CD4-positive, alpha-beta T cell treated with Interleukin-4 for 4 hours (primary cell): ENCODE data around the gene TSPAN1.

Experiments
- DNase-seq: peaks from one replicate; pipeline ENCODE4 v3.0.0-alpha.2; 2020

TSPAN1 gene, protein sequence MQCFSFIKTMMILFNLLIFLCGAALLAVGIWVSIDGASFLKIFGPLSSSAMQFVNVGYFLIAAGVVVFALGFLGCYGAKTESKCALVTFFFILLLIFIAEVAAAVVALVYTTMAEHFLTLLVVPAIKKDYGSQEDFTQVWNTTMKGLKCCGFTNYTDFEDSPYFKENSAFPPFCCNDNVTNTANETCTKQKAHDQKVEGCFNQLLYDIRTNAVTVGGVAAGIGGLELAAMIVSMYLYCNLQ

DNA sequence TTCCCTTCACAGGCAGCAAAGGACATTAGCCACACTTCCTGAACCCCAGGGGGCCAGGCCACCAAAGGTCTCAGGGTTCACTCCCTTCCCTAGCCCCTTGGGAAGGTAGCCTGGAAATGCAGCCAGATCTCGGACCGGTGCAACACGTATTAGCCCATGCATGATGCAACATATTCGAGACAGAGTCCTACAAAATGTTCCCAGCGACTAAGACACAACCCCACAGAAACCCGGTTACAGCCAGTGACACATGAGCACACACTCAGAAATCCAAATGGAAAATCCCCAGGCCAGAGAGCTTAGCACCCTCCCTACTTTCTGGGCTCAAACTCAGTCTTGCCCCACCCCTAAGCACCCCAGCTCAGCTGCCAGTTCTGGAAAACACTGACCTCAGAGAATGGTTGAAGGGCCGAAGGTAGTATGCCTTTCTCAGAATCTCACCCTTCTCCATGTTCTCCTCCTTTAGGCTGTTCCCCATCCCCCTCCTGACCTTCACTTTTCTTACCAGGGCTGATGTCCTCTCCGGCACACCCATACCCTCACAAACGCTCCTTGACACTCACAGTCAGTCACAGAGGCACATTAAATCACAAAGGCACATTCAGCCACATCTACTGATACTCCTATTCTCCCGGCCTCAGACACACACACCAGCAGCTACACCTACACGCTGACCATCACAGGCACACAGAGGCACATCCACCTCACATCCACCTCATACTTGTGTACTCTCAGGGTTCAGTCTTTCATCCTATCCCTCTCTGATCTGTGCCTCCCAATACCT lies at the start of gene TSPAN1:
Gene TSPAN1 (plus strand): TSS at position 640 of the 784 bp plus-strand sequence. CDS start 6,021 bp downstream, outside the sequence.
- DNase-seq = no peak

DNA sequence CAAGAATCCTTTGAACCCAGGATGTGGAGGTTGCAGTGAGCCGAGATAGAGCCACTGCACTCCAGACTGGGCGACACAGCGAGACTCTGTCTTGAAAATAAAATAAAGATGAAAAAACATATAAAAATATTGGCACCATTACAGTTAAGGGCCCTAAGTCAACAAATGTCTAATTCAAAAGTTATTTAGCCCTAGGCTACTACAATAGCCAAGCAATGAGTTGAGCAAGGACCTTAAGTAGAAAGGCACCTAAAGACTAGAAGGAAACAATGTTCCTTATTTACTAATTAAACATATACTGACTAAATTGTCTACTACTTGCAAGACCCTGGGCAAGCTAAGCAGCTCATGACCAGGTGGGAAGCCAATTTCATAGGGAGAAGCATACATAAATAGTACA lies 46.5 kb upstream of the TSPAN1 start:
- no peak for DNase-seq

DNA sequence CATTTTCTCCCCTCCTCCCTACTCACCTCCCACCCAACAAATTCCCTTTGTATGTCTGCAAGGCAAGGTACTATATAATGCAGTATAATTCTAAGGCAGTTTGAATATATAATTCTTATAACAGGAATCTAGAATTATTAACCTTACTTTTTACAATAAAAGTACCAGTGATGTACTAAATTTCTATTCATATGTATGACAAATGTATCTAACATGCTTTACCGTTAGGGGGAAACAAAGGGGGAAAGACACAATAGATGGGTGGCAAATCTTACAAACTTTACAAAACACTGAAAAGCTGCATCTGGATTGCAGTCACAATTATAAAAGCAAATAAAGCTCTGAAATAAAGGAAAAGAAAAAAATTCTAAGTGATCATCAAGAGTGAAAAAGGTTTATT lies 44.8 kb upstream of the TSPAN1 start:
- no peak for DNase-seq

DNA sequence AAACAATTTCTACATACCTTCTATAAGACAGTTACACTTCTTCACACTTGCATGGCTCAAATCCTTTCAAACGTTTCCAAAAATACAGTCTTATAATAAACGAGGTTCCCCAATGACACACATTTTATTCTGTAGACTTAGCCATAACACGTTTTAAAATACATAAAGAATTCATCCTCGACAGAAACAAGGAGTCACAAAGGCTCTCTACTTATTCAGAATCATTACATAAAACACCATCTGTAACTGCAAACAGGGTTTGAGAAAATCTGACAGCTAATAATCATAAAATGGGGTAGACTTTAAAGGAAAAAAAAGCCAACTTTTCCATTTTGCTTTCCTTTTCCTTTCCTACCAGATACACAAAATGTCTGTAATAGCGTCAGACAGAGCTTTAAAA lies 44.3 kb upstream of the TSPAN1 start:
- no peak for DNase-seq

DNA sequence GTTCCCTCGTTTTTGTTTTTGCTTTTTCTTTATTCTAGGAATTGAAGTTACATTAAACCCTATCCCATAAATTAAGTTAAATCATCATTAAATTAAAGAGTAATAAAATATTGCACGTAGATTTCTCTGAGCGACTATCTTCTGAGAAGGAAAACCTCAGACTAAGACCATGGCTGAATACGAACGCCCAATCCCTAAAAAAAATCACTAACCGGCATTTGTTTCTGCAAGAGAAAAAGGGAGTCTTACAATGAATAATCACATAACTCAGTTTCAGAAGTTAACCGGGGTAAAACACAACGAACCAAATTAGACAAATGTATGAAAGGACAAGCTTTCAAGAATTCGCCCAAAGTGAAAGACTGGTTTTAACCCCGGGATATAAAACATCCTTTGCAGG lies 43.8 kb upstream of the TSPAN1 start:
- no peak for DNase-seq

DNA sequence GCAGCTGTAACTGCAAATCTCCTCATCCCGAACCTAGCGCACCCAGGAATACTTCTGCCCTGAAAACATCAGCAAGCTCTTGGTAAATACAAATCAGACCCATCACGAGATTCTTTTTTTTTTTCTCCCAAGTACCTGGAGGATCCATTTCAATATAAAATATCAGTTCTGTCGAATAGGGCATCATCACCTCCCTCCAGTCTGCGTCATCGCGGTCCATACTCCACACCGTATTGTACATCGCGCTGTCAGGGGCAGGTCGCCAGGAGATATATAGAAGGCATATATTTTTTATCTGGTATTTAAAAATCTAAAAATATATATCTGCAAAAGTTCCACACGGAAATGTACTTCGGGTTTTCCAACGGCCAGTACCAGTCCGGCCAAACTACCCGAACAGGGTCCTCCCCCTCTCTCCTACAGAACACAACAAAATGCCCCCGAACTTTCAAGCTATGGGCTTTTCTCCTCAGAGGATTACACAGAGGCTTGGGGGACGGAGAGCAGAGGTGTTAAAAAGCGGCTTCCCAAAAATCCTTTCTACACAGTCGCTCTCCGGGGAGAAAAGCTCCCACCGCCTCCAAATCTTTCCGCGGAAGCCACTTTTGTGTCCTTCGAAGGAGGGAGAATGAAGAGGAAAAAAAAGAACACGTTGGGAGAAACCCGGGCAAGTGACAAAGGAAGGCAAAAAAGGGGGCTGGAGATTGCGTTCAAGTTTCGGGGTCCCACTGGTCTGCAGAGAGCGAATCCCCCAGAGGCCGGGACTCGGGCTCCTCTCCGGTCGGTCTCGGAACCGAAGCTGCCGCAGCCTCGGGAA lies 43.0 kb upstream of the TSPAN1 start:
- DNase-seq = peak; percentile 13

DNA sequence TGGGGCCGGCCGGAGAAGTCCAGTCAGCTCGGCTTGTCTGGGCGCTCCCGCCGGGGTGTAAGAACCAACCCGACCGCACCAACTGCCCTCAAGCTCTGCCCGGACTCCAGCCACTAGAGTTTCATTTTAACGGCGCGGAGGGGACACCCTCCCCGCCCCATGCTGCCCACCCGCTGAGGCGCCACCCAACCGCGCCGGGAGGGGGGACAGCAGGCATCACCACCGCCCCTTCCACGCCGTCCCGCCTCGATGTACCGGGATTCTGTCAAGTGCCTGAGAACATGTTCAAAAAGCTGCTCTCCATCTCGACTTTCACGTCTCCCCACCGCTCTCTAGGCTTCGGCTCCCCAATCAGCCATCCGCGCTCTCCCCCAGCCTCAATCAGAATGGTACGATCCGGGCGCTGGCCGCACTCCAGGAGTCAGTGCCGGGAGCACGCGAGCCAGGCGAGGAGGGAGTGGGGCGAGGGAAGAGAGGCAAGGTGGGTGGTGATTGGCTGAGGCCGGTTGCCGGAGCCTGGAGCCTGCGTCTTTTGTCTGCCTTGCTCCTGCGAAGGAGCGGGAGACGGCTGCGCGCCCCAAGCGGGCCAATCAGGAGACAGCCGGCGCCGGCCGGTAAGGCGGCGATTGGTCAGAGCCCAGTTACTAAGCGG lies 42.2 kb upstream of the TSPAN1 start, which contains the start of gene PIK3R3:
Gene PIK3R3 (minus strand): TSS at position 101 of the 652 bp plus-strand sequence. CDS start 677 bp downstream, outside the sequence.
- DNase-seq = peak; percentile 95

DNA sequence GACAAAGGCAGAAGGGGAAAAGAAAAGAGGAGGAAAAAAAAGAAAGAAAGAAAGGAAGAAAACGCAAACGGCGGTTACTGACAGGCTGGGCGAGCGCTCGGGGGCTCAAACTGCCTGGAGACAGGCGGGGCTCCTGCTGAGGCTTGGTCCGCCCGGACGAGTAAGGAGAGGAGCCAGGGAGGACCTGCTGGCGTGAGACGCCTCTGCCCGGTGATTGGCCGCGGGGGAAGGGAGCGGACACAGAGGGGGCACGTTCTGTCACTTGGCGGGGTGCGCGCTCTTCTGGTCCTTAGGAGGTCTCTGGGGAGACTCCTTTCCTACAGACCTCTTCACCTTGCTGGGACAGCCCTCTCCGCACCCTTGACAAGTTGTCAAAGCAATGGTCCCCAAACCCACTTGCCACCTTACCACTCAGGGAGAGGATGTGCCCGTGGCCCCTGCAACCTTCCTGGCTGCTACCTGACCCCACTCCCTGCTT lies 41.7 kb upstream of the TSPAN1 start:
- no peak for DNase-seq

DNA sequence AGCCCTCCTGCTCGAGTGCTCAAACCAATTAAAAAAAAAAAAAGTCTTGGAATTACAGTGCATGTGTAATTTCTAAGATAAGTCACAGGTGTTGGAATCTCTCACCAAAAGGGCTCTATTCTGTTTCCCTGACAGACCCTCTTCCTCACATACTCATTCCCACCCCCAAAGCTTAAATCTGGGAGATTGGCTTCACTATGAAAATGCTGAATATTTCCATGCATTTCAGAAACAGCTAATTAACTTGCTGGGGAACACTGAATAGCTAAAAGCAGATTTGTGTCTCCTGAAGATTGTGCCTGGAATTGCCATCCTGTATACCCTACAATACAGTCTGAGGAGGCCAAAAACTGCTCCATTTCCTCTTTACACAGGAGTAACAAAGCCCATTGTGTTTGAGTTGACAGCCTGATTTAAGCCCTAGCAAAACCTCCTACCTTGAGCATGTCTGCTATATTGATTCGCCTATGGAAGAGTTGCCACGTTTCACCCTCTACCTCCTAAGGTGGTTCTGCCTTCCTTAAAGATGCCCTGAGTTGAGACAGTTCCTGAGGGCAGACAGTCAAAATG lies 41.0 kb upstream of the TSPAN1 start:
- no peak for DNase-seq

DNA sequence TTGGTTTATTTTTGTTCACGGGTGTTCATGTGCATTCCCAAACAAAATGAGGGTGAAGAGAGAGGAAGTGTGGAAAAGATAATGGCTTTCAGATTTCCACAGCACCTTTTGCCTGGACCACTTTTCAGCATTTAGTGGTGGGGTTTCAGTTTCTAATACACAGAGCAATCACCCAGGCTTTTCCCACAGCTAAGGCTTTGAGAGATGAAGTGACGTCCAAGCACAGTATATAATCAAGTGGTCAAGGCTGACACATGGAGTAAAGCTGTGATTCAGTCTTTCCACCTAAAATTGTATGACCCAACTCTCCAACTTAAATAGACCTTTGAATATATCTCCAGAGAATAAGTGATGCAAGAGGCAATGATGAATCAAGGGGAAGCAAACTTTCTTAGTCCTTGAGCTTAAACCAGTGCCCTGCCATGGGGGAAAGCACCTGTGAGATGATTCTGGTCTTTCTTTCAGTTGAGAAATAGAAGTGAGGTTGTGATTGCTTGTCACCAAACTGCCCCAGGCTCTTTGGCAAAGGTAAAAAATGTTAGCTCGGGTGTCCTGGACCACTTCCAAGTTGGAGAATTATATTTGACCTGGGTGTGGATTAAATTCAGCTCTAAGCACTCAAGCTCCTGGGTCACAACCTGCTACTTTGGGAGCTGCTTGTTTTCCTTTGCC lies 40.1 kb upstream of the TSPAN1 start:
- no peak for DNase-seq

DNA sequence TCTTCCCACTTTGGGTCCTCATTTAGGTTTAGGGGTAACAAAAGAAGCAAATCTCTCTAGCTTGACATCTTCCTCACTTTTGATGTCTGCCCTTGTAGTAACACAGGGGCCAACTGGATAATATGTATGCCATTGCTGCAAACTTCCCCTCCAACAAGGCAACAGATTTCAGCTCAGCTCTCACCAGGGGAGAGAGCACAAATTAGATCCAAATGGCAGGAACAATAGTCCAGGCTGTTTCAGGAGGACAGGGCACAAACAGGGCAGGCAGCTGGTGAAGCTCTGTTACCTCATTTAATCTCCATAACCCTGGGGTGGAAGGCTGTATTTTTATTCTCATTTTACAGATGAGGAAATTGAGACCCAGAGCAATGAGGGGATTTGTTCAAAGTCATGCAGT lies 38.2 kb upstream of the TSPAN1 start:
- DNase-seq = no peak

DNA sequence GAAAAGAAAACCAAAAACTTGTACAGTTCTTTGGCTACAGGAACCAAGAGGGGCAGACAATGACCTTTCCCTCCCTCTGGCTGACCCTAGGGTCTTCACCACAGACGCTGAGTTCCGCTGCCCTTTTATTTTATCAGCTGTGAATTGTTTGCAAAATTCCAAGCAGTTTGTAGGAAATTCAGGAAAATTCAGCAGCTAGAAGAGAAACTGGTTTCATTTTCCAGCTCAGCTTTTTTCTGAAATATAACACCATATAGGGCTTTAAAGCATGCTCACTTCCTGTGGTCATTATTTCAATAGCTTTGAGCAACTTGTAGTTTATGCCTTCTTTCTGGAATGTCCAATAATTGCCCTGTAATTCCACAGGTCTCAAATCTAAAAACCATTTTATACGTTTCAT lies 37.0 kb upstream of the TSPAN1 start:
- no peak for DNase-seq

DNA sequence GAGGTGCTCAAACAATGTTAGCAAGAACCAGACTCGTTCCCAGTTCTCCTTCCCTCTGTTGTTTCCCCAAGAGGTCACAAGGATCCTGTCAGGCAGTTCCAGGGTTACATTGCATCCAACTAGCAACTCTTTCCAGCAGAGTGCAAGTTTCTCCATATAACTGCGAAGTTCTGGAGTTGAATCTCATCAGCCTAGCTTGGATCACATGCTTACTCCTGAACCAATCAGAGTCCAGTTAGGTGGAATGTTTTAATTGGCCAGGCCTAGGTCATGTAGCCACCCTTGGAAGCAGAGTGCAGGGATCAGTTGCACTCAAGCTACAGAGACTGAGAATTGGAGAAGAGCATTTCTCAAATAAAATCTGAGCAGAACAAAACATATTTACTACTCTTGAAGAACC lies 26.6 kb upstream of the TSPAN1 start:
- DNase-seq = no peak

DNA sequence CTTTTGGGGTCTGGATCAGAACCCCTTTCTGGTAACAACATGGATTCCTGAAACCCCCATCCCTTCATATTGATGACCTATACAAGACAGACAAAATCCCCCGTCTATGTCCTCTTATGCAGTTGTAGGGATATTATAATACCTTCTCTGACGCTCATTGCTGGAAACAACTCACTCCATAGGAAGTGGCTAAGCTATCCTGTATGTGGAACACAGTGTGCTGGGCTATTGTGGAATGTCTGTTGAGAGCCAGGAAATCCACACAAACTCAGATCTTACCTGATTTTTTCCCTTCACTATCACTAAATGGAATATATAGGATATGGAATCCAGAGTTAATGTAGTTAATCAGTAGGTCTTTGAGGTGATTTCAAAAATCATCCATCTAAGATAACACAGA lies 24.8 kb upstream of the TSPAN1 start:
- no peak for DNase-seq

DNA sequence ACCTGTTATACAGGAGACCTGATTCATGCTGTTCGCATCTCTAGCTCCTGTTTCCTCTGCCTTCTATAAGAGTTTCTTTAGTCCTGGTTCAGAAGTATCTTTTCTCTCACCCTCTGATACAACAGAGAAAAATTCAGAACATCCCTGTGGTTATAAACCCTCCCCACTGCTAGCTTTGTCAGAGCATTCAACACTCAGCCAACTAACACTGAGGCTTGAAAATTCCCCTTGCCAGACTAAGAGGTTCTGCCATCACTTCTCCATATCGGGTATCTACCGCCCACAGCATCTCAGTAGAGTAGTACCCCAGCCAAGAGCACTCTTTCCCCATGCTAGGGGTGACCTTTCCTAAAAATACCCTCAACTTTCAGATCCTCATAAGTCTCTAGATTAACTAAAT lies 22.9 kb upstream of the TSPAN1 start:
- no peak for DNase-seq

DNA sequence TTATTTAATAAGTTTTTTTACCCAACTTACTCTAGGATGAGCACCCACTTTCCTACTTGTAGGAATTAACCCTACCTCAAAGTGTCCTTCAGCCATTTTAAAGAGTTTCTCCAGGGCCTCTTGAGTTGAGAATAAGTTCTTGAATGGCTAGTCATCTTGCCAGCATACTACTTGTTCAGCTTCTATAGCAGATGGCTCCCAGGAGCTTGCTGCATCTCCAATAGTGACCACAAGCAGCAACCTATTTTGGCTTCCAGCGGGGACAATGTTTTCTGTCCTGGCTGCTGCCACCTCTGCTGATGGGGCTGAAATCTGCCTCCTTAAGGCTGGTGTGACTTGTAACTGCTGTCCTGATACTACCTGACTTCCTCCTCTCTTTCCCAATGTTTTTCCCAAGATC lies 21.7 kb upstream of the TSPAN1 start:
- DNase-seq = no peak

DNA sequence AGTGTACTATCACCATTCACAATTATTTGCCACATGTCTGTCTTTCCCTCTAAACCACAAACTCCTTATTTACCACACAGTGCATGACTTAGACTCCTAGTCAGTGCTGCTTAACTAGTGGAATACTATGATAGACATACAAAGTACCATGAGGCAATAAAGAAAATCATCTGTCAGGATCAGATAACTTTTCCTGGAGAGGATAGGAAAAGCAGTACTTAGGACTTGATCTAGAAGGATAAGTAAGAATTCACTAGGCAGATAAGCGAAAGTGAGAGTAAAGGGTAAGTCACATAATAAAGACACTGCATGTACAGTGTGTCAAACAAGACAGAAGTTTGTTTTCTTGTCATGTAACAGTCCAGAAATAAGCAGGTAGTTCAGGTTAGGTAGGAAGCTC lies 21.2 kb upstream of the TSPAN1 start:
- DNase-seq = no peak

DNA sequence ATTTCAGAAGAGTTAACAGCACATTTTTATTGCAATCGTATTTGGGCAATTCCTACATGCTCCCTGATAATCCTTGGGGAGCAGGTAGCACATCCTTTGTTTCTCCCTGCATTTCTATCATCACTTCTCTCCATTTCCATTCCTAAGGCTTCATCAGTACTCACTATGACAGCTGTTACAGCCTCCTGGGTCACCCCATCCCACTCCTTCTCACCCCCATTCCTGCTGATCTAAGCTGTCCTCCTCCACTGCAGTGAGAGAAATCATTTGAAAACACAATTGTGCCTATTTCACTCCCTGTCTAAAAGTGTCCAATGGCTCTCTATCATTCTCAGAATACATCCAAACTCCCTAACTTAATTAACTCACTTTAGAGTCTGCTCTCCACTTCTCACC lies 17.0 kb upstream of the TSPAN1 start:
- DNase-seq = no peak

DNA sequence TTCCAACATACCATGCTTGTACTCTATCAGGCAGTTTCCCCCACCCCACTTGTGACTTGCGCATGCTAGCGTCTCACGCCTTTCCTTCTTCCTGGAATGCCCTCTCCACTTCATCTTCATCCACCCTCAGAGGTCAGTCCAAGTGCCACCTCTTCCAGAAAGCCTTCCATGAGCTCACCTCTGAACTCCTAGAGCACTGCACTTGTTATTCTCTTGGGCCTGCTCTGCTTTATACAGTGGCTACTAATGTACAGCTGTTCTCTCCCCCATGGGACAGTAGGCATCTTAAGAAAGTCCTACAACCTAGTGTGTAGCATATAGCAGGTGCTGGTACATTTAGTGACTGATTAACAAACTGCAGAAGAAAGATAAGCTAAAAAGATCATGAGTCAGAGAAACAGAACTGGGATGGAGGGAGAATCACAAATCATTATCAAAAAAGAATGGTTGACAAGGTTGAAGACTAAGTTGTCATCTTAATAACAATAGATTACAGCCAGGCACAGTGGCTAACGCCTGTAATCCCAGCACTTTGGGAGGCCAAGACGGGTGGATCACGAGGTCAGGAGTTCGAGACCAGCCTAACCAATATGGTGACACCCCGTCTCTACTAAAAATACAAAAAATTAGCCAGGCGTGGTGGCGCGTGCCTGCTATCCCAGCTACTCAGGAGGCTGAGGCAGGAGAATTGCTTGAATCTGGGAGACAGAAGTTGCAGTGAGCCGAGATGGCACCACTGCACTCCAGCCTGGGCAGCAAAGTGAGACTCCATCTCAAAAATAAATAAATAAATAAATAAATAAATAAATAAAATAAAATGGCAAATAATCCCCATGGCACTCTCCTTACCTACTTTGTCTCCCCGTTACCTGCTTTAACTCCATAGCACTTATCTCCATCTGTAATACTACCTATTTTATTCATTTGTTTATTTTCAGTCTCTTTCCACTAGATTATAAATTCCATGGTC lies 16.3 kb upstream of the TSPAN1 start:
- DNase-seq = no peak

DNA sequence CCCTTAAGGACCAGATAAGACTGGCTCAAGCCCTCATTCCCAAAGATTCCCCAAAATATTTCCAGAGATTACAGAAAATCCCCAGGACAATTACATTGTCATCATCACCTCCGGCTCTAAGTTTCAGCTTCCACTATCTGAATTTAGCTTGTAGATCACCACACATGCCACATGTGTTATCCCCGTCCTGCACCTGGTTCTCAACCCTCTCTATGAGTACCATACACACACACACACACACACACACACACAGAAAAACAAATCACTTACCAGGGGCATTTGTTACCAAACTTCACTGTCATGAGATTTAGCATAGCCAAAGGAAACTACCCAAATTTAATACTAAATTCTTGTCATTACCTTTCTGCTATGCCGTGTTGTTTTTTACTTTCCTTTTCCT lies 15.4 kb upstream of the TSPAN1 start:
- DNase-seq = no peak

DNA sequence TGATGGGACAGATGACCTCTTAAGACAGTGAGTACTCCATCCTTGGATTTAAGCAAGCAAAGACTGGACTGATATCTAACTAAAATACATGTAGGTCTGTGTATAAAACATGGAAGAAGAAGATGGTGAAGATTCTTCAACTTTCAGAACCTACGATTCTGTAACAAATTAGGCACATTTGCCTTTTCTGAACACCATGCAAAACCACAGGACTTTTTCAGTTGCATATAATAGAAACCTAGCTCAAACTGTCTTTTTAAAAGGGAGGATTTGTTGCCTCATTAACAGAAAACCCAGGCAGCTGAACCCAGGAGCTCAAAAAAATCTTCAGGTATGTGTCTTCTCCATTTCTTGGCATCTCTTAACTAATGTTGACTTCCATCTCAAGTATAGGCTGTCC lies 14.7 kb upstream of the TSPAN1 start:
- DNase-seq = no peak
